HG02938 (cell line): Measurements from ENCODE around the gene ADGRF1.

Experiments used
- ATAC-seq: cut with Tn5 transposase; IDR thresholded peaks from one replicate; pipeline ENCODE4 v1.9.1; 2021; ENCODE audit warnings: mild to moderate bottlenecking, moderate library complexity; ENCODE audit not compliant: unreplicated experiment

The ADGRF1 gene

GRCh38 chr6:46985943-46986342, 56.2 kb downstream of the ADGRF1 start:
- ATAC-seq = no peak

GRCh38 chr6:46983007-46983411, 59.1 kb downstream of the ADGRF1 start:
- no peak for ATAC-seq

GRCh38 chr6:46979206-46979605, 62.9 kb downstream of the ADGRF1 start:
- ATAC-seq = no peak

- ATAC-seq = no peak
Observed at GRCh38 chr6:46974786-46975185, 67.3 kb downstream of the ADGRF1 start.

GRCh38 chr6:46973029-46973428, 69.1 kb downstream of the ADGRF1 start:
- no peak for ATAC-seq

- ATAC-seq = no peak
Observed at GRCh38 chr6:46972531-46972930, 69.6 kb downstream of the ADGRF1 start.

- no peak for ATAC-seq
Observed at GRCh38 chr6:46969206-46969605, 72.9 kb downstream of the ADGRF1 start.

- ATAC-seq = no peak
Observed at GRCh38 chr6:46967826-46968349, 74.2 kb downstream of the ADGRF1 start.

GRCh38 chr6:46964716-46965519, 77.2 kb downstream of the ADGRF1 start:
- ATAC-seq = no peak

GRCh38 chr6:46963626-46964025, 78.5 kb downstream of the ADGRF1 start:
- no peak for ATAC-seq

GRCh38 chr6:46963039-46963438, 79.1 kb downstream of the ADGRF1 start:
- no peak for ATAC-seq

GRCh38 chr6:46961711-46962110, 80.4 kb downstream of the ADGRF1 start:
- no peak for ATAC-seq

- ATAC-seq = no peak
Observed at GRCh38 chr6:46961232-46961631, 80.9 kb downstream of the ADGRF1 start.

- no peak for ATAC-seq
Observed at GRCh38 chr6:46959419-46959818, 82.7 kb downstream of the ADGRF1 start.

GRCh38 chr6:46956409-46956808, 85.7 kb downstream of the ADGRF1 start:
- no peak for ATAC-seq

GRCh38 chr6:46954837-46955451, 87.2 kb downstream of the ADGRF1 start:
- ATAC-seq = no peak

GRCh38 chr6:46953921-46954320, 88.2 kb downstream of the ADGRF1 start:
- no peak for ATAC-seq

- no peak for ATAC-seq
Observed at GRCh38 chr6:46949632-46950280, 92.4 kb downstream of the ADGRF1 start.

- no peak for ATAC-seq
Observed at GRCh38 chr6:46948699-46949098, 93.4 kb downstream of the ADGRF1 start.
